ENCODE results near the gene SLC35G6. TPM values are rescaled to one million over a fixed set of nuclear protein-coding genes. Genes with fewer than 3 reads are reported as not detected.

SLC35G6 gene
- polyA plus RNA-seq, 3 donors: 0.20 to 0.67 (median 0.52) TPM

DNA sequence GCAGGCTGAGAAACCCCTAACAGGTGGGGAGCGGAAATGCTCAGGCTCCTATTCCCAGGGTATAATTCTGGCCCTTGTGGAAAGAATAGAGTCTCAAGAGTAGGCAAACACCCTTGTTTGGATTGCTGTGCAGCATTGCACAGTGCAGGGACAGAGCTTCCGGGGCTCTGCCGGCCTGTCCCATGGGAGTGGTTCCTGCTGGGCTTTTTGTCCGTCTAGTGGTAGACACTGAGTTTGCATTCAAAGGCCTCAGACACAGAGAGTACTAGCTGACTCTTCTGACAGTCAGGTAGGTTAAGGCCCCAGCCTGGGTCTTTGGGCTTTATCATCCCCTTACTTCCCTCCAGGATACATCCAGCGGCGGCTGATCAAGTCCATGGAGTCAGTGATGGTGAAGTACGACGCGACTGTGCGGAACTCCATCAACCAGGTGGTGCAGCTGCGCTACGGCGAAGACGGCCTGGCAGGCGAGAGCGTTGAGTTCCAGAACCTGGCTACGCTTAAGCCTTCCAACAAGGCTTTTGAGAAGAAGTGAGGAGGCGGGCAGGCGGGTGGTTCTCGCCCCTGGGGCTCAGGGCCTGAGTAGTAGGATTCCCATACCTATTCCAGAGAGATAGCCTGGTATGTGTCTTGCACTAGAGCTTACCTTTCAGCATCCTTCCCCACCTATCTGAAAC is 21.1 kb downstream of the SLC35G6 start:
- no peak for DNase-seq

DNA sequence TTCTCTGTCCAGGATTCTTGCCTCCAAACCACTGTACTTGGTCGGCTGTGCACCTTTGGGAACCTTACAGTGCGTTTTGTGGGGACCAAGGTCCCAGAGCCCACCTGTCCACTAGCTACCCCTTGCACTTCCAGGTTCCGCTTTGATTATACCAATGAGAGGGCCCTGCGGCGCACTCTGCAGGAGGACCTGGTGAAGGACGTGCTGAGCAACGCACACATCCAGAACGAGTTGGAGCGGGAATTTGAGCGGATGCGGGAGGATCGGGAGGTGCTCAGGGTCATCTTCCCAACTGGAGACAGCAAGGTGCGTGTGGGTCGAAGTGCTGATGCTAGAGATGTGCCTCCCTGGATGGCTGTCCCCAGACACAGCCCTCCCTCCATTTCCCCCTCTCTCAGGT is 21.7 kb downstream of the SLC35G6 start:
- no peak for DNase-seq

DNA sequence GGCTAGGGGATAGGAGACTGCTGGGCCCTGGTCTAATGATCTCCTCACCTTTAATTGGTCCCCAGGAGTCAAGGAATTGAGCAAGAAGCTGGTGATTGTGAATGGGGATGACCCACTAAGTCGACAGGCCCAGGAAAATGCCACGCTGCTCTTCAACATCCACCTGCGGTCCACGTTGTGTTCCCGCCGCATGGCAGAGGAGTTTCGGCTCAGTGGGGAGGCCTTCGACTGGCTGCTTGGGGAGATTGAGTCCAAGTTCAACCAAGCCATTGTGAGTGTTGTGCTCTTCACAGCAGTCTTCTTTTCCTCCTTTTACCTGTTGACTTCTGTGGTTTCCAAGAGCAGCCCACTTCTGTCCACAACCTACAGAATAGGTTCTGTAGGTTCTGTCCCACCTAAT is 22.3 kb downstream of the SLC35G6 start:
- DNase-seq: no peak

DNA sequence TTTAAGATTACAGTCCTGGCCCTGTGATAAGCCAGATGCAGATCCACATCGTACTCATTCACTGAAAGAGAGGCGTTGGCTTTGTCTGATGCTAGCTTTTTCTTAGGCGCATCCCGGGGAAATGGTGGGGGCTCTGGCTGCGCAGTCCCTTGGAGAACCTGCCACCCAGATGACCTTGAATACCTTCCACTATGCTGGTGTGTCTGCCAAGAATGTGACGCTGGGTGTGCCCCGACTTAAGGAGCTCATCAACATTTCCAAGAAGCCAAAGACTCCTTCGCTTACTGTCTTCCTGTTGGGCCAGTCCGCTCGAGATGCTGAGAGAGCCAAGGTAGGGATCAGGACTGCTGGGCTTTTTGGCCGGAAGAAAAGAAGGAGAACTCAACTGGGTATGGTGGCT is 26.9 kb downstream of the SLC35G6 start:
- DNase-seq: no peak

DNA sequence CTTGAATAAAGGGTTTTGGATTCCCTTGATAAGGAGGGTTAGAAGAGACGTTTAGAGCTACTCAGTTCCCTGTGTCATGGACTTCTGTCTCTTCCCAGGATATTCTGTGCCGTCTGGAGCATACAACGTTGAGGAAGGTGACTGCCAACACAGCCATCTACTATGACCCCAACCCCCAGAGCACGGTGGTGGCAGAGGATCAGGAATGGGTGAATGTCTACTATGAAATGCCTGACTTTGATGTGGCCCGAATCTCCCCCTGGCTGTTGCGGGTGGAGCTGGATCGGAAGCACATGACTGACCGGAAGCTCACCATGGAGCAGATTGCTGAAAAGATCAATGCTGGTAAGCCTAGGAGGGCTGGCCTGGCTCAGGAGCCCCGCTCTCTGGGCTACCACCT is 27.6 kb downstream of the SLC35G6 start:
- no peak for DNase-seq

DNA sequence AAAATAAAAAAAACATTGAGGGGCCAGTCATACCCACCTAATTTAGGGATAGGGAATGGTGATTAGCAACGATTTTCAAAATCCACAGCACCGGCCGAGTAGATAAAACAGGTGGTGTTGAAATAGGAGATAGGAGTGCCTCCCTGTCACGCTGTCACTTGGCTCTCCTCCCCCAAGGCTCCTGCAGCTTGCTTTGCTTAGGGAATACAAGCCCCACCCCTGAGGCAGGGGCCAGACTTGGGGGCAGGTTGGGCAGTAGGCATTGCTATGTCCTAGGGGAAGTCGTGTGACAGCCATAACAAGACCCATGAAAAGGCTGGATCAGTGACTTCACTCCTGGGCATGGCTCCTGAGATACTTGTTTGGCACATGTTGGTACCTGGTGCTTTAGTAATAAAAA is 28.7 kb downstream of the SLC35G6 start:
- DNase-seq: no peak

DNA sequence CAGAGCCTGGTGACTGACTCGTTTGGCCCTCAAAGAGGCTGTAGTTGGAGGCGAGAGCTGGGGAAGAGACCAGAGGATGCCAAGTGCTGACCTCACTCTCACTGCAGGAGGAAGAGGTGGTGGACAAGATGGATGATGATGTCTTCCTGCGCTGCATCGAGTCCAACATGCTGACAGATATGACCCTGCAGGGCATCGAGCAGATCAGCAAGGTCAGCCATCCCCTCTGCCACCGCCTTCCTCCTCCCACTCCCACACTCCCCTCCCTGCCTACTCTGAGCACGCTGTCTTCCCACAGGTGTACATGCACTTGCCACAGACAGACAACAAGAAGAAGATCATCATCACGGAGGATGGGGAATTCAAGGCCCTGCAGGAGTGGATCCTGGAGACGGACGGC is 29.9 kb downstream of the SLC35G6 start:
- DNase-seq: no peak

DNA sequence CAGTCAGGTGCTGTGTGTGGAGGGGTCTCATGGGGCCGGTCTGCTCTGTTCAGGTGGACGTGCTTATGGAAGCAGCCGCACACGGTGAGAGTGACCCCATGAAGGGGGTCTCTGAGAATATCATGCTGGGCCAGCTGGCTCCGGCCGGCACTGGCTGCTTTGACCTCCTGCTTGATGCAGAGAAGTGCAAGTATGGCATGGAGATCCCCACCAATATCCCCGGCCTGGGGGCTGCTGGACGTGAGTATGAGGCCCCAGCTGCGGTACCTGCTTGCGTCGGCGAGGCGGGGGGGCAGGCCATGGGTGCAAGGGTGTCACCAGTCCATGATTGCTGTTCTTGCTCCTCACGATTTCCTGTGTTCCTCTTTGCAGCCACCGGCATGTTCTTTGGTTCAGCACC is 30.9 kb downstream of the SLC35G6 start:
- no peak for DNase-seq

DNA sequence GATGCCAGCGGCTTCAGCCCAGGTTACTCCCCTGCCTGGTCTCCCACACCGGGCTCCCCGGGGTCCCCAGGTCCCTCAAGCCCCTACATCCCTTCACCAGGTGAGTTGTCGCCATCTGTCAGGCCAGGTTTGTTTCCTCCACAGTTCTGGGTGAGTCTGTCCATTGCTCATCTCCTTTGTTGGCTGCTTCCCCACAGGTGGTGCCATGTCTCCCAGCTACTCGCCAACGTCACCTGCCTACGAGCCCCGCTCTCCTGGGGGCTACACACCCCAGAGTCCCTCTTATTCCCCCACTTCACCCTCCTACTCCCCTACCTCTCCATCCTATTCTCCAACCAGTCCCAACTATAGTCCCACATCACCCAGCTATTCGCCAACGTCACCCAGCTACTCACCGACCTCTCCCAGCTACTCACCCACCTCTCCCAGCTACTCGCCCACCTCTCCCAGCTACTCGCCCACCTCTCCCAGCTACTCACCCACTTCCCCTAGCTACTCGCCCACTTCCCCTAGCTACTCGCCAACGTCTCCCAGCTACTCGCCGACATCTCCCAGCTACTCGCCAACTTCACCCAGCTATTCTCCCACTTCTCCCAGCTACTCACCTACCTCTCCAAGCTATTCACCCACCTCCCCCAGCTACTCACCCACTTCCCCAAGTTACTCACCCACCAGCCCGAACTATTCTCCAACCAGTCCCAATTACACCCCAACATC is 31.7 kb downstream of the SLC35G6 start:
- DNase-seq: no peak

DNA sequence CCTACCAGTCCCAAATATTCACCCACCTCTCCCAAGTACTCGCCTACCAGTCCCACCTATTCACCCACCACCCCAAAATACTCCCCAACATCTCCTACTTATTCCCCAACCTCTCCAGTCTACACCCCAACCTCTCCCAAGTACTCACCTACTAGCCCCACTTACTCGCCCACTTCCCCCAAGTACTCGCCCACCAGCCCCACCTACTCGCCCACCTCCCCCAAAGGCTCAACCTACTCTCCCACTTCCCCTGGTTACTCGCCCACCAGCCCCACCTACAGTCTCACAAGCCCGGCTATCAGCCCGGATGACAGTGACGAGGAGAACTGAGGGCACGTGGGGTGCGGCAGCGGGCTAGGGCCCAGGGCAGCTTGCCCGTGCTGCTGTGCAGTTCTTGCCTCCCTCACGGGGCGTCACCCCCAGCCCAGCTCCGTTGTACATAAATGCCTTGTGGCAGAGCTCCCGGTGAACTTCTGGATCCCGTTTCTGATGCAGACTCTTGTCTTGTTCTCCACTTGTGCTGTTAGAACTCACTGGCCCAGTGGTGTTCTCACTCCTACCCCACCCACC is 32.7 kb downstream of the SLC35G6 start:
- no peak for DNase-seq

DNA sequence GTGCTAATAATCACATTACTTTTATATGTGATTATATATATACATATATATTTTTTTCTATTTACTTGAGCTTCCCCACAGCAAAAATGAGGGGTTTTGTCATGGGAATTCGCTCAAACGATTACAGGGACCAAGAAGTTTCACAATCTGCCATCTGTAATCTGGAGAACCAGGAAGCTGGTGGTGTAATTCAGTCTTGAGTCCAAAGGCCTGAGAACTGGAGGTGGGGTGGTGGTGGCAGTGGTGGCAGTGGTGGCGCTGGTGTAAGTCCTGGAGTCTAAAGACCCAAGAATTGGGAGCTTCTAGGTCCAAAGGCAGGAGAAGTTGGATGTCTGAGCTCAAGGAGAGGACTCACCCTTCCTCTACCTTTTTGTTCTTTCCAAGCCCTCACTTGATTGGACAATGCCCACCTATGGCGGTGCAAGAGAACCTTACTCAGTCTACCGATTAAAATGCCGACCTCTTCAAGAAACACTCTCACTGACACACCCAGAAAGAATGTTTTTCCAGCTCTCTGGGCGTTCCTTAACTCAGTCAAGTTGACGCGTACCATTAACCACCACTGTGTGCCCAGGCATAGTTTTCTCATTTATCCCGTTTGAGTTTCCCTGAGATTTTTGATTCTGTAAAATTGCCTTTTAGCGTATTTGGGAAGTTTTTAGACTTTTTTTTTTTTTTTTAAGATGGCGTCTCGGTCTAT is 34.8 kb downstream of the SLC35G6 start:
- DNase-seq: no peak

DNA sequence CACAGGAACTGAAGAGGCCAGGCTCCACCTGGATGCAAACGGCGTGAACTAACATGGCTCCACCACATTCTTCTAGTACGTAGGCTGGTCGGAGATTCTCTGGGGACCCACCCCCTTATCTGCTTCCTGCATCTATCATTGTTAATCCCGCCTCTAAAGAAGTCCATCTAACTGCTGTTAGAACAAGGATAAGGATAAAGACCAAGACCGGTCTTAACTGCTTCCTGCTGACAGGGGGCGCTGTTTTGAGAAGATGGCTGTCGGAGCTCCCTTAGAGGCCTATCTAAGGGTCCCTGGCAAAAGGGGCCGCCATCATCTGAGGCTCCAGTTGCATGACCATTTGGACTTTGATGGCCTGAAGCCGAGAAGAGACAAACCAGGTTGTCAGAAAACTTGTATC is 41.8 kb downstream of the SLC35G6 start:
- no peak for DNase-seq

DNA sequence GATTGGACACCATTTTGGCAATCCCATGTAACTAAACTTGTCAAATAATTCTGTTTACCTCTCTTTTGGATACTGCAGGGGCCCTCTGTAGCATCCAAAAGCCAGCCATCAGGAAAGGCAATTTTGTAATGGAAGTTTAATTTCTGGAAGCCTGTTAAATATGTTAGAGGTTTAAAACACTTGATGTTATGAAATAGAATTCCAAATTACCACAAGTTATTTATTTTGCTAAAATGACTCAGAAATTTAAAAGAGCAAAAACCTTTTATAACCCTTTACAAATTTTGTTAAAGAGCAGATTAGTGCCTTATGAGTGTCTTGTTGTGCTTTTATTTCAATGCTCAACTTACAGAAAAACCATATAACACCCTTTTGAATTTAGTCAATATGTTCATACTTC is 47.6 kb downstream of the SLC35G6 start:
- no peak for DNase-seq

DNA sequence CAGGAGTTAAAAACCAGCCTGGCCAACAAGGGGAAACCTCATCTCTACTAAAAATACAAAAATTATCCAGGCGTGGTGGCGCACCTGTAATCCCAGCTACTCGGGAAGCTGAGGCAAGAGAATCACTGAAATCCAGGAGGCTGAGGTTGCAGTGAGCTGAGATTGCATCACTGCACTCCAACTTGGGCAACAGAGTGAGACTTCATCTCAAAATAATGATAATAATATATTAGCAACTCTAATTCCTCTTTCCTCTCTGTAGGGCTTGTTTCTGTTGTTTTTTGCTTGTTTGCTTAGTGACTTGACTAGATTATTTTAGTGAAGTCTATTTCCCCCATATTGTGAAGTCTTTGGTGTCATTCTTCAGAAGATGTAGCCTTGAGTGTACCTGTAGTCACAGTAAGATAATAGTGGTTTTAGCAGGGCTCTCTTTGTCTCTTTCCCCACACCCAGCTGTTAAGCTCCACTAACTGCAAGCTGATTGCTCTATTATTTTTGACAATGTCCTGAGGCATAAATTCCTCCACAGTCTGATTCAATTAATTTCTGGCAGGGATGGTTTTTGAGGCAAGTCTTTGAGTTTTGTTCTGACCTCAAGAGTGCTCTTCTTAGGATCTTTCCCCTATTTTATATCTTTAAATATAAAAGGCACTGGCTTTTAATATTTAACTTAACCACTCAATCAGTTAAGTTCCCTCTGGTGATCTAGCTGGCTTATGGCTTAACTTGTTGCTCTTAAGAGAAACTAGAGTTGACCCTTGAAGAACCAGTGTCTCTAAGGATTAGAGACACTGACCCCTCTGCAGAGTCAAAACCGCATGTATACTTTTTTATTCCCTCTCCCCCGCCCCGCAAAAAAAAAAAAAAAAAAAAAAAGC is 49.0 kb downstream of the SLC35G6 start:
- no peak for DNase-seq

Other genes with a start within 250 kb of the SLC35G6 start
- 10 to 100 TPM; 62.4 to 66.1 (median 64.6) TPM for gene DVL2, start 246.9 kb upstream of the SLC35G6 start, polyA plus RNA-seq (ENCODE audit: insufficient read length in 3 of 3)
- gene PHF23, start 242.0 kb upstream of the SLC35G6 start, polyA plus RNA-seq (ENCODE audit: insufficient read length in 3 of 3): 10 to 100 TPM; 59.0 to 72.3 (median 64.3) TPM
- 100 to 1,000 TPM; 456 to 505 (median 482) TPM for gene GABARAP, start 239.0 kb upstream of the SLC35G6 start, polyA plus RNA-seq (ENCODE audit: insufficient read length in 3 of 3)
- gene CTDNEP1, start 229.7 kb upstream of the SLC35G6 start, polyA plus RNA-seq (ENCODE audit: insufficient read length in 3 of 3): 100 to 1,000 TPM; 145 to 149 (median 146) TPM
- 10 to 100 TPM; 53.8 to 63.4 (median 57.1) TPM for gene ELP5, start 229.2 kb upstream of the SLC35G6 start, polyA plus RNA-seq (ENCODE audit: insufficient read length in 3 of 3)
- gene CLDN7, start 219.0 kb upstream of the SLC35G6 start, polyA plus RNA-seq (ENCODE audit: insufficient read length in 3 of 3): 10 to 100 TPM; 45.0 to 67.5 (median 58.4) TPM
- 1 to 10 TPM; 1.8 to 3.7 (median 2.5) TPM for gene SLC2A4, start 199.7 kb upstream of the SLC35G6 start, polyA plus RNA-seq (ENCODE audit: insufficient read length in 3 of 3)
- 1 to 10 TPM; 4.0 to 4.7 (median 4.2) TPM for gene YBX2, start 186.8 kb upstream of the SLC35G6 start, polyA plus RNA-seq (ENCODE audit: insufficient read length in 3 of 3)
- 100 to 1,000 TPM; 289 to 360 (median 348) TPM for gene EIF5A, start 173.8 kb upstream of the SLC35G6 start, polyA plus RNA-seq (ENCODE audit: insufficient read length in 3 of 3)
- 100 to 1,000 TPM in 1 of 3 donors, 10 to 100 TPM in 2; 96.6 to 102 (median 97.8) TPM for gene GPS2, start 166.1 kb upstream of the SLC35G6 start, polyA plus RNA-seq (ENCODE audit: insufficient read length in 3 of 3)
- gene NEURL4, start 152.1 kb upstream of the SLC35G6 start, polyA plus RNA-seq (ENCODE audit: insufficient read length in 3 of 3): 10 to 100 TPM; 32.4 to 37.7 (median 35.8) TPM
- 10 to 100 TPM in 1 of 3 donors, 1 to 10 TPM in 2; 7.0 to 10.2 (median 9.8) TPM for gene ACAP1, start 144.9 kb upstream of the SLC35G6 start, polyA plus RNA-seq (ENCODE audit: insufficient read length in 3 of 3)
- 10 to 100 TPM; 11.8 to 14.5 (median 13.1) TPM for gene KCTD11, start 129.3 kb upstream of the SLC35G6 start, polyA plus RNA-seq (ENCODE audit: insufficient read length in 3 of 3)
- not detected for gene TMEM95, start 126.3 kb upstream of the SLC35G6 start, polyA plus RNA-seq (ENCODE audit: insufficient read length in 3 of 3)
- 1 to 10 TPM; 5.7 to 7.9 (median 6.1) TPM for gene TNK1, start 100.4 kb upstream of the SLC35G6 start, polyA plus RNA-seq (ENCODE audit: insufficient read length in 3 of 3)
- gene PLSCR3, start 86.9 kb upstream of the SLC35G6 start, polyA plus RNA-seq (ENCODE audit: insufficient read length in 3 of 3): 10 to 100 TPM; 37.4 to 45.5 (median 41.1) TPM
- 100 to 1,000 TPM in 1 of 3 donors, 10 to 100 TPM in 2; 83.2 to 104 (median 93.7) TPM for gene TMEM256, start 77.3 kb upstream of the SLC35G6 start, polyA plus RNA-seq (ENCODE audit: insufficient read length in 3 of 3)
- 10 to 100 TPM; 27.6 to 31.3 (median 29.4) TPM for gene NLGN2, start 73.6 kb upstream of the SLC35G6 start, polyA plus RNA-seq (ENCODE audit: insufficient read length in 3 of 3)
- gene SPEM1, start 61.1 kb upstream of the SLC35G6 start, polyA plus RNA-seq (ENCODE audit: insufficient read length in 3 of 3): not detected
- gene SPEM2, start 55.8 kb upstream of the SLC35G6 start, polyA plus RNA-seq (ENCODE audit: insufficient read length in 3 of 3): not detected
- not detected for gene SPEM3, start 52.6 kb upstream of the SLC35G6 start, polyA plus RNA-seq (ENCODE audit: insufficient read length in 3 of 3)
- gene TMEM102, start 46.0 kb upstream of the SLC35G6 start, polyA plus RNA-seq (ENCODE audit: insufficient read length in 3 of 3): 1 to 10 TPM; 4.4 to 5.5 (median 5.1) TPM
- 1 to 10 TPM; 5.9 to 6.7 (median 6.0) TPM for gene FGF11, start 41.9 kb upstream of the SLC35G6 start, polyA plus RNA-seq (ENCODE audit: insufficient read length in 3 of 3)
- gene CHRNB1, start 36.4 kb upstream of the SLC35G6 start, polyA plus RNA-seq (ENCODE audit: insufficient read length in 3 of 3): 10 to 100 TPM in 2 of 3 donors, 1 to 10 TPM in 1; 9.0 to 12.1 (median 10.7) TPM
- 10 to 100 TPM; 40.8 to 49.5 (median 47.1) TPM for gene ZBTB4, start 1.8 kb upstream of the SLC35G6 start, polyA plus RNA-seq (ENCODE audit: insufficient read length in 3 of 3)
- gene POLR2A, start 2.9 kb downstream of the SLC35G6 start, polyA plus RNA-seq (ENCODE audit: insufficient read length in 3 of 3): 100 to 1,000 TPM; 142 to 149 (median 143) TPM
- 10 to 100 TPM; 25.7 to 30.1 (median 28.2) TPM for gene TNFSF12, start 67.6 kb downstream of the SLC35G6 start, polyA plus RNA-seq (ENCODE audit: insufficient read length in 3 of 3)
- 10 to 100 TPM; 12.8 to 18.2 (median 13.5) TPM for gene TNFSF13, start 77.3 kb downstream of the SLC35G6 start, polyA plus RNA-seq (ENCODE audit: insufficient read length in 3 of 3)
- gene SENP3, start 80.5 kb downstream of the SLC35G6 start, polyA plus RNA-seq (ENCODE audit: insufficient read length in 3 of 3): 10 to 100 TPM; 61.2 to 77.8 (median 73.5) TPM
- gene CD68, start 98.2 kb downstream of the SLC35G6 start, polyA plus RNA-seq (ENCODE audit: insufficient read length in 3 of 3): 10 to 100 TPM; 58.8 to 76.9 (median 62.4) TPM
- gene MPDU1, start 102.4 kb downstream of the SLC35G6 start, polyA plus RNA-seq (ENCODE audit: insufficient read length in 3 of 3): 100 to 1,000 TPM; 106 to 126 (median 123) TPM
- gene SOX15, start 108.6 kb downstream of the SLC35G6 start, polyA plus RNA-seq (ENCODE audit: insufficient read length in 3 of 3): 1 to 10 TPM; 3.7 to 4.9 (median 3.8) TPM
- 10 to 100 TPM; 48.9 to 54.0 (median 52.3) TPM for gene FXR2, start 133.5 kb downstream of the SLC35G6 start, polyA plus RNA-seq (ENCODE audit: insufficient read length in 3 of 3)
- 100 to 1,000 TPM; 145 to 161 (median 161) TPM for gene SAT2, start 146.4 kb downstream of the SLC35G6 start, polyA plus RNA-seq (ENCODE audit: insufficient read length in 3 of 3)
- 1 to 10 TPM; 4.6 to 7.3 (median 6.4) TPM for gene SHBG, start 148.7 kb downstream of the SLC35G6 start, polyA plus RNA-seq (ENCODE audit: insufficient read length in 3 of 3)
- gene ATP1B2, start 169.5 kb downstream of the SLC35G6 start, polyA plus RNA-seq (ENCODE audit: insufficient read length in 3 of 3): 10 to 100 TPM; 18.1 to 24.2 (median 21.5) TPM
- gene TP53, start 206.0 kb downstream of the SLC35G6 start, polyA plus RNA-seq (ENCODE audit: insufficient read length in 3 of 3): 10 to 100 TPM; 68.2 to 79.1 (median 74.8) TPM
- 10 to 100 TPM; 15.3 to 21.3 (median 17.0) TPM for gene WRAP53, start 207.0 kb downstream of the SLC35G6 start, polyA plus RNA-seq (ENCODE audit: insufficient read length in 3 of 3)
- gene EFNB3, start 223.8 kb downstream of the SLC35G6 start, polyA plus RNA-seq (ENCODE audit: insufficient read length in 3 of 3): 10 to 100 TPM; 21.3 to 29.1 (median 23.8) TPM
- gene DNAH2, start 236.3 kb downstream of the SLC35G6 start, polyA plus RNA-seq (ENCODE audit: insufficient read length in 3 of 3): under 1 TPM; 0.24 to 0.67 (median 0.34) TPM